ENCODE results near the gene IL5RA.

The IL5RA gene

DNA sequence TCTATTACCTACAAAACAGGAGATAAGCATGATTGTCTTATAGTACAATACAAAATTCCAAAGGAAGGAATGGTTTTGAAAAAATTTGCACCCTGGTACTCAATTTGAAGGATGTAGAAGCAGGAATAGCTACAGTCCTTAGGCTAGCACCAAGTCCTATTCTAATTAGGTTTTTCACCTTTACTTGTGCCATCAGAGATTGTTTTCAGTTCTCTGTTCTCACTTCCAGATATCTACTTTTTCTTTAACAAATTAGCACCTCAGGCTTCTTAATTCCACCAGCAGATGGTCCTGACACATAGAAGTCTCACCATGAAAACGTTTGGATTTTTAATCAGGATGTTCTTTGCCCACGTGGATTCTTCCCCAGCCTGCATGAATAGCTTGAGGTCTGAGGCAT is 43.8 kb downstream of the IL5RA start:
- no peak for DNase-seq (ENCODE audit: low spot score)

DNA sequence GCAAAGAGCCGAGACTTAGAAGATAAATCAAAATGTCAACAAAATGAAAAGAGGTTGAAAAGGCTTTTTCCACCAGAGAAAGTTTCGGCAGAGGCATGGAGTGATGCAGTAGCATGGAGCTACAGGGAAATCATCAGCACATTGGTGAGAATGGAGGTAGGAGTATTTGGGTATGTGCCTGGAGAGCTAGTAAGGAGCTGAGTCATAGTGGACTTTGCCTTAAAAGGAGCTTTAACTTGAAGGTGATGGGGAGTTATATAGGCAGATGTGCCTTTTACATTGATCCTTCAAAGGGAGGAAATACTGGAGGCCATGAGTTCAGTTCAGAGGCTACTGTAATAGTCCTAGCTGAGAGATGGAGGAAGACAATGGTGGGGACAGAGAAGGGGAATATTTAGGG is 44.3 kb downstream of the IL5RA start:
- DNase-seq (ENCODE audit: low spot score) = no peak

DNA sequence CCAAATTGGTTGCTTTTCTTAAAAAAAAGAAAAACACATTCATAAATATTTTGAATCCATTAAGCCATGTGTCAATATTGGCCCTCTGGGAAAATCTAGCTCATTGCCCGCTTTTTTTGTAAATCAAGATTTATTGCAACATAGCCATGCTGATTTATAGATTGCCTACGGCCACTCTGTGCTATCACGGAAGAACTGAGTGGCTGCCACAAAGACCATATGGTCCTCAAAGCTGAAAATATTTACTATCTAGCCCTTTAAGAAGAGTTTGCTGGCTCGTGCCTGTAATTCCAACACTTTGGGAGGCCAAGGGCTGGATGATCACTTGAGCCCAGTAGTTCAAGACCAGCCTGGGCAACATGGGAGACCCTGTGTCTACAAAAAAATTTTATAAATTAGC is 45.9 kb downstream of the IL5RA start:
- no peak for DNase-seq (ENCODE audit: low spot score)

DNA sequence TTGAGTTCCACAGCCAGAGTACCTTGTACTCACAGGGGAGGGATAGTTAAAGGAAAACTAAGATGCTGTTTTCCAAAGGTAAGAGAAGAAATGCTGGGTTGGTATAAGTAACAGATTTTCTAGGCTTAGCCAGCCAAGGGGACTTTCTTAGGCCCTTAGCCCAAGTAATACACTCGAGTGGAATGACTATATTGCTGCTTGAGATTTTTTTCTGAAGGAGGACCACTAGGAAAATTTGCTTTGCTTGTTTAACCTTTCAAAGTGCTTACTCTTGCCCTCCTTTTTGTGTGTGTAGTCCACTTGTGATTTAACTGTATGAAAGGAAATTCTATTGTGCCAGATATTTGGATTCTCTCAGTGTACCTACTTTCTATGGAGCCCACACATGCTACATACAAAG is 50.5 kb downstream of the IL5RA start:
- DNase-seq (ENCODE audit: low spot score) = no peak

DNA sequence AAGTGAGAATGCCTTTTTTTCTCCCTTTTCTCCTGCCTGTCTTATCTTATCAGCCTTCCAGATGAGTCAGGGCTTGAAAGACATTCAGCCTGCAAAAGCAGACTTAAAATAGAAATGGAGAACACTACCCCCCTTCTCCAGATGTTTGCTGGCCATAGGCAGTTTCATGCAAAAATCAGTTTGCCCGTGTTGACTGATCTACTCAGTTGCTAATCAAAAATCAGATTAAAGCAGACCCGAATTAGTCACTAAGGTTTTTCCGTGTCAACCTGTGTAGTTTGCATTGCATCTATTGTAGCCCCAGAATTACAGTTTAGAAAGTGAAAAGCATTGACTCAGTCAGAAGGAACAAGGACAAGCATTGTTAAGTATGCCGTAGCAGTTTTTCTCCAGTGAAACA is 56.2 kb downstream of the IL5RA start:
- no peak for DNase-seq (ENCODE audit: low spot score)

DNA sequence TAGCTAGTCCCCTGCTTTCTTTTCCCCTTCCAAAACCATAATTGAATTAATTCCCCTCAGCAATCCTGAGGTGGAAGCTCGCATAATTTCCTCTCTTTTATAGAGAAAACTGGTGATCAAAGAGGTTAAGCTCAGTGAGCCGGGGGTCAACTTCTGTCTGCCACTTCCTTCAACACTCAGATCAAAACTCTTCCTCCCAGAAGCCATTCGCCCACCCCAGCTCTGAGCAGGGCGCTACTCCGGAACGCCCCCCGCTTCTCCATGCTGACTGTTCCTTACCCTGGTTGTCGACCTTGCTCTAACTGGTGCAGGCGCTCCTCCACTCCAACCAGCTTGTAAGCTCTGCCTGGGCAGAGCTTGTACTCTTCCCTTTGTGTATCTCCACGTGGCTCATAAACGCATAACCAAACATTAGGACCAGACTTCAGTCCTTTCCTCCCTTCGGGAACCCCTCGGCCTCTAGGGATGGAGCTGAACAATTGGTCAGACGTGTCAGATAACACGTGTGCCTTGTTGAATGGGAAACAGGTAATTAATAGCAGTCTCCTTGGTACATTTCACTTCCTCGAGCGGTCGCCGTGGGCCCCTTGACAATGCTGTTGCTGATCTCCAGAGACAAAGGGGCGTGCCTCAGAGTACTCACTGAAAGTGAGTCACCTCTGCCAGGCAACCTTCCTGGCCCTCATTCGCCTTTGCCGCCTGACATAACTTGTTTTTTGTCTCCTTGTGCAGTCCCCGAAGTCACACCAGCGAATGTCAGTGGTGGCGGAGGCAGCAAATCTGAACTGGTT is 71.8 kb downstream of the IL5RA start:
- no peak for DNase-seq (ENCODE audit: low spot score)

DNA sequence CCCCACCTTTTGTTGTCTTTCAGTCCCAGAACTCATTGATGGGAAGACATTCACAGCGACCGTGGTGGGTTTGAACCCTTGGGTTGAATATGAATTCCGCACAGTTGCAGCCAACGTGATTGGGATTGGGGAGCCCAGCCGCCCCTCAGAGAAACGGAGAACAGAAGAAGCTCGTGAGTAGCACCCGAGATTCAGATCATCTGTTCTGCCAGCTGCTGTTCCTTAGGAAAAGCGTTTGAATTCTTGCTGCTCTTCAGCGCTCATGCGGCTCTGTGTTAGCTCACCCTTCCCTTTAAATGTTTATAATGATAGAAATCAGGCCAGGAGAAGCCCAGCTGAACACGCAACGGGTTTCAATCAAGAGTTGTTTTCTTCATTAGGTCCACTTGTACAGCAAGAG is 73.0 kb downstream of the IL5RA start:
- no peak for DNase-seq (ENCODE audit: low spot score)

DNA sequence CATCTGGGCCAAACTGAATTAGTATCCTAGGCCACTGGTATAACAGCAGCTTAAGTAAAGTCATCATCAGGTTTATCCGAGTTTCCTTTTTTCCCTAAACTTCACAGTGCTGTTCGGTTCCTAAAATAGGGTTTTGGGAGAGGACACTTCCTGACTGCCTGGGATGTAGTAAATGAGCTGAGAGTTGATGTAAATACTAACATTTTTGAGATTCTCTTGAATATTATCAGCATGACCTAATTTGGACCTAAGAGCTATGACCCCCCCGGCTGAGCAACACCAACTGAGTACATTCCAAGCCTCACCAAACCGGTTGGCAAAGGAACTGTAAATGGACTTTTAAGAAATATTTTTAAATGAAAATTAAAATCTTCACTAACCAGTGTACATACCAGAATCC is 78.8 kb downstream of the IL5RA start:
- DNase-seq (ENCODE audit: low spot score) = no peak

DNA sequence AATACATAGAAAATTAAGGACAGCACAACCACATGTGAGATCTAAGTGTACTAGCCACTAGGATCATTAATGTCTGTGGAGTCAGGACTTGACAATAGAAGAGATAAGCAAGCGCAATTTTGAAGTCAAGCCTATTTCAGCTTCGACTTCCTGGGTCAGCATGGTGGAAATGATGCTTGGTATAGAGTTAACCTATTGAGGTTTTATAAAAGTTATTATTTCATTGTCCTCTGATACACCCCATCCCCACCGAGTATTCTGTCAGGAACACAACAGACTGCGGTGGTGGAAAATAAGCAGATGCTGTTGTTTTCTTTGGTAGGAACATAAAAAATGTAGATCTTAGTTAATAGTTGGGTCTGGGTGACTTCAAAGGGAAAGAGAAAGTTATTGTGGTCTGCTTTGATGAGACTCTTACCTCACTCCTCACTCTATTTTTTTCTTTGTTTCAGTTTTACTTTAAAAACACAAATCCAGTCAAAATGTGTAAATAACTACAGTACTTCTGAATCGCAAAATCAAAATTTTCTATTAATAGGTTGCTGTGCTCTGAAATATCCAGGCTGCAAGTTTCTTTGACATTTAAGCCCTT is 82.1 kb downstream of the IL5RA start:
- DNase-seq (ENCODE audit: low spot score) = no peak

DNA sequence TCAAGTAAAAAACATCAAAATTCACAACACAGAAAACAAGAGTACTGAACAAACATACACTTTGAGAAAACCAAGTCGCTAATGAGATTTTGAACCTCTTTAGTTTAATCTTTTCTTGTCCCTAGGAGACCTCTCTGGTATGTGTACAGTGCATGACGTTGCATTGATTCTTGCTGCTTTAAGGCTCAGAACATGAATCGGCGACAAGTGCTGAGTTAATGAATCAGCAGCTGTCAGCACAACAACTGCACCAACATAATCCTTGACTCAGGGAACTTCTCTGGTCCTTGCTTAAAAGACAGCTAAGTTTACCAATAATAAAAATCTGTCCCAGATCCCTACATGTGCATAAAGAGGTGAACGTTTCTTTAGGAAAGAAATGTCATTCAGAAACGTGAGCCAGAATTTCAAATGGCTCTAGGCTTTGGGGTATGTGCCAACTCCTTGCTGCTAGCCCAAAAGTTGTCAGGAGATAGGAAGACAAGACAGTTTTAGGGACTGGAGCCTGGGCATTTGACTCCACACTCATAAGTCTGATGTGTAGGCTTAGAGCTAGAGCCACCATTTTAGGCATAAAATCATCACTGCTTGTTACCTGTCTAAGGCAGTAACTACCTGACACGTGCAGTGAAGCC is 86.9 kb downstream of the IL5RA start:
- DNase-seq (ENCODE audit: low spot score) = no peak

DNA sequence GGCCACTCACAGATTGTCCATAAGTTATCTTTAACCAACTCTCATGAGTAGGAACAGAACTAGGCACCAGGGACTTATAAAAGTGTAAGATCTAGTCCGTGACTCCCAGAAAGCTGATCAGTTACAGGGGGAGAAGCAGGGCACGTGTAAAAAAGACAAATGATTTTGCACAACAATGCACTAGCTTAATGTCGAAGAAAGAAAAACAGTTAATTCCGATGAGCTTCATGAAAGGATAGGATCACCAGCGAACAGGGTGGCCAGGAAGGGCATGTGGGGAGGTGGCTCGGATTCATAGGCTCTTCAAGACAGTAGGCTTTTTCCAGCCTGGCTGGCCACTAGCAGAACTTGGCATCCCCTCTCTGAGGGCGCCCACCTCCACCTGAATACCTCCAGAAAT is 90.0 kb downstream of the IL5RA start:
- DNase-seq (ENCODE audit: low spot score) = no peak
